ENCODE results near the gene DUSP2. TPM values are rescaled to one million over a fixed set of nuclear protein-coding genes. Genes with fewer than 3 reads are reported as not detected.

Gene DUSP2
- total and polyA plus RNA-seq, 9 of the 15 experiments (the other 6 are each of a cell fraction or from before 2014, with no cell fraction given), result 0.04 to 0.18 TPM; not detected in 7

GRCh38 chr2:96116879-96117533 is 28.2 kb downstream of the DUSP2 start (continued):
- TF ChIP-seq ETS1 (conservative IDR thresholded peaks at IDR 0.05; ENCODE audit: control insufficient read depth, low read depth, low read length), result 0 out of 2 replicates have a peak, but pooled peaks have one; percentile 22
- TF ChIP-seq RAD21 (CRISPR knock-in tag; conservative IDR thresholded peaks at IDR 0.05 in 1 of 2, IDR thresholded peaks at IDR 0.05 in 1 of 2), result peak; percentile 80 to 93
- TF ChIP-seq CLOCK (CRISPR knock-in tag; IDR thresholded peaks at IDR 0.05; ENCODE audit: borderline replicate concordance), result no peak
- no peak for TF ChIP-seq SMARCA5 (IDR thresholded peaks at IDR 0.05)
- no peak for TF ChIP-seq ZNF655 (CRISPR knock-in tag; IDR thresholded peaks at IDR 0.05)
- TF ChIP-seq CEBPB (tag; IDR thresholded peaks at IDR 0.05), result no peak
- no peak for TF ChIP-seq RBFOX2 (IDR thresholded peaks at IDR 0.05; ENCODE audit: low read depth, low read length)
- no peak for TF ChIP-seq XRCC5 (IDR thresholded peaks at IDR 0.05; ENCODE audit: low read depth, low read length)
- no peak for TF ChIP-seq ZNF717 (CRISPR knock-in tag; IDR thresholded peaks at IDR 0.05)
- no peak for TF ChIP-seq ZC3H8 (IDR thresholded peaks at IDR 0.05)
- no peak for TF ChIP-seq MEIS2 (IDR thresholded peaks at IDR 0.05; ENCODE audit: partially characterized antibody)
- TF ChIP-seq ZNF586 (CRISPR knock-in tag; conservative IDR thresholded peaks at IDR 0.05), result no peak
- TF ChIP-seq ZBTB33 (CRISPR knock-in tag; IDR thresholded peaks at IDR 0.05), result no peak
- no peak for TF ChIP-seq LEF1 (IDR thresholded peaks at IDR 0.05)
- TF ChIP-seq MCM5 (IDR thresholded peaks at IDR 0.05; ENCODE audit: low read depth), result no peak
- no peak for TF ChIP-seq CC2D1A (IDR thresholded peaks at IDR 0.05)
- TF ChIP-seq TCF3 (CRISPR knock-in tag; IDR thresholded peaks at IDR 0.05), result no peak
- no peak for TF ChIP-seq CHAMP1 (IDR thresholded peaks at IDR 0.05)
- TF ChIP-seq POLR3A (IDR thresholded peaks at IDR 0.05; ENCODE audit: borderline replicate concordance, extremely low read depth, insufficient read depth, insufficient read length), result no peak
- no peak for TF ChIP-seq ZNF239 (CRISPR knock-in tag; IDR thresholded peaks at IDR 0.05)

Measured in K562 (cell line).